BLaER1 treated with 17β-estradiol and CSF1 and Interleukin-3, amounts not matched to agents 10 nM and 100 nM (cell line): Measurements from ENCODE around the gene ABT1.

Experiments
- H3K27ac ChIP-seq, 11 experiments: shearing (Covaris generic); formaldehyde crosslinking; 2 replicates each; pipeline ENCODE4 v1.8.1; 2022
- H3K27me3 ChIP-seq, 11 experiments: shearing (Covaris generic); formaldehyde crosslinking; 2 replicates each; pipeline ENCODE4 v1.8.1; 2022
- H3K36me3 ChIP-seq, 11 experiments: shearing (Covaris generic); formaldehyde crosslinking; 2 replicates each; pipeline ENCODE4 v1.8.1; 2022
- H3K4me1 ChIP-seq, 10 experiments: shearing (Covaris generic); formaldehyde crosslinking; 2 replicates each; pipeline ENCODE4 v1.8.1; 2022
- H3K4me2 ChIP-seq, 11 experiments: shearing (Covaris generic); formaldehyde crosslinking; 2 replicates each; pipeline ENCODE4 v1.8.1; 2022
- H3K4me3 ChIP-seq, 10 experiments: shearing (Covaris generic); formaldehyde crosslinking; 2 replicates each; pipeline ENCODE4 v1.8.1; 2022
- H3K9ac ChIP-seq, 11 experiments: shearing (Covaris generic); formaldehyde crosslinking; 2 replicates each; pipeline ENCODE4 v1.8.1; 2022
- H3K9me3 ChIP-seq, 11 experiments: shearing (Covaris generic); formaldehyde crosslinking; replicated peaks in 1 of 11; 2 replicates each; pipeline ENCODE4 v1.8.1; 2022
- H4K20me1 ChIP-seq, 11 experiments: shearing (Covaris generic); formaldehyde crosslinking; 2 replicates each; pipeline ENCODE4 v1.8.1; 2022
- Cebpa-rat ChIP-seq, 11 experiments: shearing (Covaris generic); IDR thresholded peaks; 2 replicates each; pipeline ENCODE4 v1.8.1; 2022

The ABT1 gene

GRCh38 chr6:26578279-26578678, 18.5 kb upstream of the ABT1 start:
- H4K20me1 ChIP-seq: no peaks in the 10 kb centered on the region
- H3K4me3 ChIP-seq: no peak overlapping the region
- H3K4me2 ChIP-seq: no peak overlapping the region
- no peaks in the 10 kb centered on the region for H3K36me3 ChIP-seq
- no peak overlapping the region for H3K9ac ChIP-seq
- H3K27ac ChIP-seq: no peak overlapping the region
- H3K4me1 ChIP-seq: peaks cover 5 to 32% (median 12%) of the 10 kb centered on the region in 10 experiments; a peak in 15 of 20 replicates
- peaks cover 19 to 24% (median 20%) of the 10 kb centered on the region in 11 experiments for H3K9me3 ChIP-seq
- H3K27me3 ChIP-seq: 0 out of 22 replicates have a peak, but pooled peaks cover 0 to 4% (median 0%) of the 10 kb centered on the region in 11 experiments
- no peak for TF ChIP-seq Cebpa-rat (IDR thresholded peaks at IDR 0.05)

GRCh38 chr6:26578741-26579140, 18.0 kb upstream of the ABT1 start:
- H3K4me3 ChIP-seq: no peak overlapping the region
- no peaks in the 10 kb centered on the region for H4K20me1 ChIP-seq
- peaks cover 19 to 24% (median 20%) of the 10 kb centered on the region in 11 experiments for H3K9me3 ChIP-seq
- H3K36me3 ChIP-seq: no peaks in the 10 kb centered on the region
- H3K27me3 ChIP-seq: 0 out of 22 replicates have a peak, but pooled peaks cover 0 to 4% (median 0%) of the 10 kb centered on the region in 11 experiments
- H3K4me1 ChIP-seq: peaks cover 5 to 28% (median 10%) of the 10 kb centered on the region in 10 experiments; a peak in 15 of 20 replicates
- H3K27ac ChIP-seq: no peak overlapping the region
- TF ChIP-seq Cebpa-rat (IDR thresholded peaks at IDR 0.05): no peak
- no peak overlapping the region for H3K9ac ChIP-seq
- H3K4me2 ChIP-seq: no peak overlapping the region

- Histone ChIP-seq H3K9ac (no peak overlapping the region), H3K27ac (no peak overlapping the region), H3K4me1 (peaks cover 5 to 20% (median 10%) of the 10 kb centered on the region in 10 experiments; a peak in 15 of 20 replicates), H3K36me3 (no peaks in the 10 kb centered on the region), H4K20me1 (no peaks in the 10 kb centered on the region), H3K27me3 (0 out of 22 replicates have a peak, but pooled peaks cover 0 to 4% (median 0%) of the 10 kb centered on the region in 11 experiments), H3K4me2 (no peak overlapping the region), H3K9me3 (peaks cover 19 to 24% (median 20%) of the 10 kb centered on the region in 11 experiments), H3K4me3 (no peak overlapping the region)
- no peak for TF ChIP-seq Cebpa-rat (IDR thresholded peaks at IDR 0.05)
These were observed 15.4 kb upstream of the ABT1 start for GRCh38 chr6:26581164-26581915.

DNA sequence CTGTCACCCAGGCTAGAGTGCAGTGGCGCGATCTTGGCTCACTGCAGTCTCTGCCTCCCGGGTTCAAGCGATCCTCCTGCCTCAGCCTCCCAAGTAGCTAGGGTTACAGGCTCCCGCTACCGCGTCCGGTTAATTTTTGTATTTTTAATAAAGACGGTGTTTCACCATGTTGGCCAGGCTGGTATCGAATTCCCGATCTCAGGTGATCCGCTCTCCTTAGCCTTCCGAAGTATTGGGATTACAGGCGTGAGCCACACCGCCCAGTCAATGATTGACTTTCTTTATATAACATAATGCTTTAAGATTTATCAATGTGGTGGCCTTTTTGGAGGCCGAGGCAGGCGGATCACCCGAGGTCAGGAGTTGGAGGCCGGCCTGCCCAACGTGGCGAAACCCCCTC, 7.8 kb upstream of the ABT1 start:
- no peaks in the 10 kb centered on the region for H3K36me3 ChIP-seq
- H3K4me2 ChIP-seq: no peak overlapping the region
- no peaks in the 10 kb centered on the region for H3K9me3 ChIP-seq
- H3K27ac ChIP-seq: no peak overlapping the region
- H4K20me1 ChIP-seq: no peaks in the 10 kb centered on the region
- no peak overlapping the region for H3K9ac ChIP-seq
- peaks cover 0 to 22% (median 2%) of the 10 kb centered on the region in 10 experiments; a peak in 9 of 20 replicates for H3K4me1 ChIP-seq
- no peak for TF ChIP-seq Cebpa-rat (IDR thresholded peaks at IDR 0.05)
- peaks cover 0 to 8% (median 5%) of the 10 kb centered on the region in 11 experiments; a peak in 11 of 22 replicates for H3K27me3 ChIP-seq
- H3K4me3 ChIP-seq: no peak overlapping the region

GRCh38 chr6:26592649-26593048, 4.1 kb upstream of the ABT1 start:
- Histone ChIP-seq H4K20me1 (peaks cover 0 to 7% (median 1%) of the 10 kb centered on the region in 11 experiments; a peak in 9 of 22 replicates), H3K27ac (no peak overlapping the region), H3K9me3 (no peaks in the 10 kb centered on the region), H3K9ac (no peak overlapping the region), H3K4me1 (peaks cover 6 to 36% (median 13%) of the 10 kb centered on the region in 10 experiments), H3K4me3 (no peak overlapping the region), H3K36me3 (peaks cover 0 to under 1% (median 0%) of the 10 kb centered on the region in 11 experiments; a peak in 1 of 22 replicates), H3K27me3 (peaks cover 0 to 17% (median 12%) of the 10 kb centered on the region in 11 experiments; a peak in 12 of 22 replicates), H3K4me2 (no peak overlapping the region)
- TF ChIP-seq Cebpa-rat (IDR thresholded peaks at IDR 0.05): no peak

- Histone ChIP-seq H3K36me3 (peaks cover 6 to 9% (median 8%) of the 10 kb centered on the region in 11 experiments), H3K4me3 (no peak overlapping the region), H3K9me3 (no peaks in the 10 kb centered on the region), H3K4me2 (peak overlapping the region in 1 of 11 experiments; percentile 23; a peak in 2 of 22 replicates), H4K20me1 (peaks cover 0 to 15% (median 10%) of the 10 kb centered on the region in 11 experiments; a peak in 14 of 22 replicates), H3K27ac (no peak overlapping the region), H3K27me3 (peaks cover 0 to 17% (median 12%) of the 10 kb centered on the region in 11 experiments; a peak in 12 of 22 replicates), H3K9ac (no peak overlapping the region), H3K4me1 (peaks cover 15 to 44% (median 22%) of the 10 kb centered on the region in 10 experiments)
- no peak for TF ChIP-seq Cebpa-rat (IDR thresholded peaks at IDR 0.05)
These were observed 3.2 kb upstream of the ABT1 start for GRCh38 chr6:26593278-26594130.

DNA sequence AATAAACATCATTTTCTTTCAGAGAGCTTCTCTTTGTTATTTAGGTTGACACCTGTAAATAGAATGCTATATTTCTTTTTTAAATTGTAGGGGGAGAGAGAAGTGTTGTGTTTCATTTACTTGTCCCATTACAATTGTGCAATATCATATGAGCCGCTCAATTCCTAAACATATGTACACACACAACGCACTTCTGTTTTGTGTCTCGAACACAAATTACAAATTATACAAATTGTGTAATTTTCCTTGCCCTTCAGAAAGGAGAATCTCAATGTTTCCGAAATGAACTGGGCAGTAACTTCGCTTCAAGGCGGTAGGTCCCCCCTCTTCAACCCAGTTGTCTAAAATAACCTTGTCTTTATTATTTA, 2.6 kb upstream of the ABT1 start:
- H3K4me1 ChIP-seq: peaks cover 16 to 47% (median 25%) of the 10 kb centered on the region in 10 experiments

More for the DNA sequence above, 2.6 kb upstream of the ABT1 start:
- H3K9me3 ChIP-seq: no peaks in the 10 kb centered on the region
- H3K9ac ChIP-seq: no peak overlapping the region
- peaks cover 0 to 19% (median 11%) of the 10 kb centered on the region in 11 experiments; a peak in 14 of 22 replicates for H4K20me1 ChIP-seq
- no peak overlapping the region for H3K27ac ChIP-seq
- H3K36me3 ChIP-seq: peaks cover 12 to 16% (median 14%) of the 10 kb centered on the region in 11 experiments
- 0 out of 22 replicates have a peak overlapping the region, but pooled peaks of 1 of the 11 experiments have one; percentile 23 for H3K4me2 ChIP-seq
- H3K27me3 ChIP-seq: peaks cover 0 to 17% (median 12%) of the 10 kb centered on the region in 11 experiments; a peak in 12 of 22 replicates
- no peak overlapping the region for H3K4me3 ChIP-seq
- TF ChIP-seq Cebpa-rat (IDR thresholded peaks at IDR 0.05): 0 out of 22 replicates have a peak, but pooled peaks of 1 of the 11 experiments have one; percentile 3
